Type B pancreatic cell (in vitro differentiated cells): ENCODE results near the gene TLR4. TPM values are rescaled to one million over a fixed set of nuclear protein-coding genes. Genes with fewer than 3 reads are reported as not detected.

ENCODE experiments used
- DNase-seq: peaks from one replicate; pipeline ENCODE4 v3.0.0; 2021; ENCODE audit warnings: mixed read lengths; ENCODE audit not compliant: unreplicated experiment; ENCODE audit errors: extremely low spot score
- H3K27ac Mint-ChIP-seq: 2 replicates; pipeline ENCODE4 v1.8.0; 2021; ENCODE audit warnings: mild to moderate bottlenecking, mixed read lengths
- H3K27me3 Mint-ChIP-seq: 2 replicates; pipeline ENCODE4 v1.8.0; 2021; ENCODE audit warnings: mixed read lengths
- H3K36me3 Mint-ChIP-seq: 2 replicates; pipeline ENCODE4 v1.8.0; 2021; ENCODE audit warnings: mixed read lengths
- H3K4me1 Mint-ChIP-seq: one replicate; pipeline ENCODE4 v1.8.0; 2021; ENCODE audit warnings: mixed read lengths; ENCODE audit not compliant: unreplicated experiment
- H3K4me3 Mint-ChIP-seq: 2 replicates; pipeline ENCODE4 v1.8.0; 2021; ENCODE audit warnings: mild to moderate bottlenecking, mixed read lengths
- H3K9me3 Mint-ChIP-seq: 2 replicates; pipeline ENCODE4 v1.8.0; 2021; ENCODE audit warnings: mixed read lengths
- total RNA-seq: library from RNA; stranded (reverse); gene quantifications from 2 replicates; pipeline ENCODE4 v1.2.1, GENCODE V29; 2021; ENCODE audit warnings: low replicate concordance
- TF ChIP-seq, protein P1 (sequence below): fragments of 200-600 bp; sonication (generic); conservative IDR thresholded peaks from 2 replicates; pipeline ENCODE4 v1.5.0; 2021; ENCODE audit warnings: antibody characterized with exemption, mild to moderate bottlenecking

TLR4 gene
- total RNA-seq, 1 donor from 2014 or later = 2.7 TPM

DNA sequence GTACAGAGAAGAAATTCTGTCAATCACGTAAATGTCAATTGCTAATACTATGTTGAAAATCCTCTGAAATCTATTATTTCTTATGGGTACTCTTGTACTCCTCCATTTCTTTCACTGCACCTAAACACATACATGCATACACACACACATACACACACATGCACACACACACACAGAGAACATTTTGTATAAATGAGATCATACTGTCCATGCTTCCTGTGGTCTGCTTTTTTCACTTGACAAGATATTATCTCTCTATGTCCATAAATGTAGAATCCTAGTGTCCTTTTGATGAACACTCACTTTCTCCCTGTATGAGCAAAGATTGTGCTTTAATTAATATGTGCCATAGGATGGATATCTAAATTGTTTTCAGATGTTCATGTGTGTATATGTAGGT is 32.7 kb upstream of the TLR4 start:
- Mint-ChIP-seq H3K4me3 (no peak overlapping the region), H3K9me3 (no peaks in the 10 kb centered on the region), H3K36me3 (no peaks in the 10 kb centered on the region), H3K27me3 (no peaks in the 10 kb centered on the region), H3K27ac (no peak overlapping the region), H3K4me1 (no peaks in the 10 kb centered on the region)
- DNase-seq = no peak
- TF ChIP-seq, protein P1, sequence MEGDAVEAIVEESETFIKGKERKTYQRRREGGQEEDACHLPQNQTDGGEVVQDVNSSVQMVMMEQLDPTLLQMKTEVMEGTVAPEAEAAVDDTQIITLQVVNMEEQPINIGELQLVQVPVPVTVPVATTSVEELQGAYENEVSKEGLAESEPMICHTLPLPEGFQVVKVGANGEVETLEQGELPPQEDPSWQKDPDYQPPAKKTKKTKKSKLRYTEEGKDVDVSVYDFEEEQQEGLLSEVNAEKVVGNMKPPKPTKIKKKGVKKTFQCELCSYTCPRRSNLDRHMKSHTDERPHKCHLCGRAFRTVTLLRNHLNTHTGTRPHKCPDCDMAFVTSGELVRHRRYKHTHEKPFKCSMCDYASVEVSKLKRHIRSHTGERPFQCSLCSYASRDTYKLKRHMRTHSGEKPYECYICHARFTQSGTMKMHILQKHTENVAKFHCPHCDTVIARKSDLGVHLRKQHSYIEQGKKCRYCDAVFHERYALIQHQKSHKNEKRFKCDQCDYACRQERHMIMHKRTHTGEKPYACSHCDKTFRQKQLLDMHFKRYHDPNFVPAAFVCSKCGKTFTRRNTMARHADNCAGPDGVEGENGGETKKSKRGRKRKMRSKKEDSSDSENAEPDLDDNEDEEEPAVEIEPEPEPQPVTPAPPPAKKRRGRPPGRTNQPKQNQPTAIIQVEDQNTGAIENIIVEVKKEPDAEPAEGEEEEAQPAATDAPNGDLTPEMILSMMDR = no peak

DNA sequence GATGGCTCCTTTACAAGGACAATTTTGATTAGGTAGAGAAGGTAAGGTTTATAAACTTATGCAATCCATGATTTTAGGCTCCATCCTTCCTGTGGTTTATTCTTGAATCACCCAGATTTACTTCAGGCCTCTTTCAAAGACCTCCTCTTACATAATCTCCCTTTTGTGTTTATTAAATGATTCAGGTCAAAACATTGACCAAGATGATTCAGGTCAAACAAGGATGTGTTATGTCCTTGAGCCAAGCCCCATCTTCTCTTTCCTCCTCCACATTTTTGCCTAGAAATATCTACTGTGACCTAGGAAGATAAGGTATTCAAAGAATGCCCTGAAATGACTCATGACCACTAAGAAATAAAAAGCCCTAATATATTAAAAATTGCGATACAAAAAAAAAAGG is 31.8 kb upstream of the TLR4 start:
- no peak overlapping the region for H3K4me3 Mint-ChIP-seq

DNA sequence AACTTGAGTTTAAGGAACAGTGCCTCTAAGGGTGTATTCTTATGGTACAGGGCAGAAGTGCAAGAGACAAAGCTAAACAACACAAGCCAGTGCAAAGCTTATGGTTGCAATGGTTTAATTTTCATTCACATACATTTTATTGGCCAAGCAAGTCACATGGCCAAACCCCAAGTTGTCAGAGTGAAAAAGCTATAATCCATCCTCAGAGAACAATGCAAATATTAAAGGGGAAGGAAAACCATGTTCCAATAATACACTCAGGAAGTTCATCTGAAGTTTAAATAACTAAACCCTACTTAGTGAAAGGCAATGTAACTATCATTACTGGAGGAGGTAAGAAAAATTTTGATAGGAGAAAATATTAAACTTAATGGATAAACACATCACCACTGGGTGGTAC is 26.6 kb upstream of the TLR4 start:
- TF ChIP-seq, protein P1 = no peak

More for the DNA sequence above, 31.8 kb upstream of the TLR4 start:
- no peaks in the 10 kb centered on the region for H3K36me3 Mint-ChIP-seq
- H3K27ac Mint-ChIP-seq = no peak overlapping the region
- no peaks in the 10 kb centered on the region for H3K4me1 Mint-ChIP-seq
- TF ChIP-seq, protein P1 = no peak
- H3K9me3 Mint-ChIP-seq = no peaks in the 10 kb centered on the region
- no peak for DNase-seq
- no peaks in the 10 kb centered on the region for H3K27me3 Mint-ChIP-seq

DNA sequence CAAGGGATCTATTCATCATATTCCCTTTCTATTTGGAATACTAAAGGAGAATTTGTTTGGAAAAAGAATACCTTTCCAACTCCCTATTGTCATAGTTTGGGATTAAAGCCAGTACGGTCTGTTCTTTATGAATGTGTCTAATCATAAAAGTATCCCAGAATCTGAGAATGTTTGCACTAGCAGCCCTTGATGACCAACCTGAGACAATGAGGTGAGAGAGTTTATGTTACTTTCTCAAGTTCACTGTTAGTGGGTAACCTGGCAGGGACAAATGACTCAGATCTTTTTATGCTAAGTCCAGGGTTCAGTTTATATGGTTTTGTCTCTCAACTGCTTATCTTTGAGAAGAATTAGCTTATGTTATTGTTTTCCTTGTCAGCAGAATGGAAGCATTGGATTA is 25.3 kb upstream of the TLR4 start:
- no peak for DNase-seq
- H3K4me1 Mint-ChIP-seq = no peaks in the 10 kb centered on the region
- no peaks in the 10 kb centered on the region for H3K36me3 Mint-ChIP-seq
- H3K9me3 Mint-ChIP-seq = no peaks in the 10 kb centered on the region
- H3K4me3 Mint-ChIP-seq = no peak overlapping the region
- H3K27ac Mint-ChIP-seq = no peak overlapping the region
- TF ChIP-seq, protein P1 = no peak
- H3K27me3 Mint-ChIP-seq = no peaks in the 10 kb centered on the region

More for the DNA sequence above, 26.6 kb upstream of the TLR4 start:
- Mint-ChIP-seq H3K36me3 (no peaks in the 10 kb centered on the region), H3K4me3 (no peak overlapping the region), H3K4me1 (no peaks in the 10 kb centered on the region), H3K27ac (no peak overlapping the region), H3K27me3 (no peaks in the 10 kb centered on the region), H3K9me3 (no peaks in the 10 kb centered on the region)
- DNase-seq = no peak

DNA sequence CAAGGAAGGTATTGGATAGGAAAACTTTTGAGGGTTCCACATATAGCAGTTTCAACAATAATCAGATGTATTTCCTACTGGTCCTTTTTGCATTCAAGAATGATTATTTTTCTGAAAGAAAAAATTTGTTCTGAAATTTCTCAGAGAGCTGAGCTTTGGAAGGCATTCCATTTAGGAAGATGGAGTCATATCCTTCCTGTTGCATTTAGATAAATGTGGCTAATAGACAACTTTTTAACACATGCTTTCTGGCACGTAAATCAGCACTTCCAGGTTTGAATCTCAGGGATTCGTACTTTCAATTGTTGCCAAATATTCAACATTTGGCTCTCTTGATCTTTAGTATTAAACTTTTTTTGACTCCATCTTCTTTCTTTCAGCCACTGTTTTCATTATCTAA is 24.8 kb upstream of the TLR4 start:
- Mint-ChIP-seq H3K4me3 (no peak overlapping the region), H3K27me3 (no peaks in the 10 kb centered on the region), H3K36me3 (no peaks in the 10 kb centered on the region), H3K27ac (no peak overlapping the region), H3K4me1 (no peaks in the 10 kb centered on the region), H3K9me3 (no peaks in the 10 kb centered on the region)
- TF ChIP-seq, protein P1 = no peak
- DNase-seq = no peak

DNA sequence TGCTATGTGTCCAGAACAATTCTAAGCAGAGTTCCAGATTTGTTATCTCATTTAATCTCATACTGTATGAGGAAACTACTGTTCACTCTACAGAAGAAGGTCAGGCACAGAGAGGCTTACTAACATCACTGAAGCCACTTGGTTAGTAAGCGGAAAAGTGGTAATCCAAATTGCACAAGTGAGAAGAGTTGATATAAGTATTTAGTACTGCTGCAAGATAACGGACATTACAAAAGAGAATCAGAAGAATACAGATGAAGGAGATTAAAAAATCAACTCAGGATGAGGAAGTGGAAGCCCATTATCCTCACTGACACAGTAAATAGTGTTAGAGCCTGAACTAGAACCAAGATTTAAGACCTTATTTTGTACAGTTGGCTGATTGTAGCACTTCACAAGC is 22.3 kb upstream of the TLR4 start:
- no peaks in the 10 kb centered on the region for H3K4me1 Mint-ChIP-seq
- TF ChIP-seq, protein P1 = no peak
- H3K4me3 Mint-ChIP-seq = no peak overlapping the region
- no peak overlapping the region for H3K27ac Mint-ChIP-seq
- DNase-seq = no peak
- no peaks in the 10 kb centered on the region for H3K36me3 Mint-ChIP-seq
- H3K27me3 Mint-ChIP-seq = no peaks in the 10 kb centered on the region
- no peaks in the 10 kb centered on the region for H3K9me3 Mint-ChIP-seq
